Measurements from ENCODE around the gene CFAP100. TPM values are rescaled to one million over a fixed set of nuclear protein-coding genes. Genes with fewer than 3 reads are reported as not detected.
A peak's percentile ranks its signal among the peaks of the same experiment; 100 is the strongest.

CFAP100 gene
- total and polyA plus RNA-seq, 12 donors = not detected

DNA sequence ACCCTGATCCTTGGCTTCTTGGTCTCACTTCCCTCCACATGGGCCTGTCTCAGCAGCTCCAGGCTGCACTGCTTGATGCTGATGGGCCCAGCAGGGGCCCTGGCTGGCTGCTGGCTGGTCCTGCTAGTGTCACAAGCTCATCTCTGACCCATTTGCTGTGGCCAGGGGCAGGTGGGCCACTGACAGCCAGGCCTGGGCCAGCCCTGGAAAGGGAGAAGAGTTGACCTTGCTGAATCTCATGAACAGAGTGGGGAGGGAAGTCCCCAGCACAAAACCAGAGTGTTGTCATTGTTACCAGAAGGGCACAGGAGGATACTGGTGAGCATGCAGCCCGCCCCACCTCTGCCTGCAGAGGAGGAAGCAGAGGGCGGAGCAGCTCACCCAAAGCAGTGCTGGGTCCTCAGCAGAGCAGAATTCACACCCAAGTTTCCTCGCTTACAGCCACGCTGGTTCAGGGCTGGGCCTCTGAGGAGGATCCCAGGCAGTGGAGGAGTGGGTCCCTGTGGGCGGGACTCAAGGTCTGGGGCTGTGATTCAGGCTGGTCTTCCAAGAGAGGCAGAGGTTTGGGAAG lies 29.9 kb upstream of the CFAP100 start:
- H3K27me3 ChIP-seq = peaks cover 0 to 27% (median 5%) of the 10 kb centered on the region in 7 donors
- TF ChIP-seq, protein P1, sequence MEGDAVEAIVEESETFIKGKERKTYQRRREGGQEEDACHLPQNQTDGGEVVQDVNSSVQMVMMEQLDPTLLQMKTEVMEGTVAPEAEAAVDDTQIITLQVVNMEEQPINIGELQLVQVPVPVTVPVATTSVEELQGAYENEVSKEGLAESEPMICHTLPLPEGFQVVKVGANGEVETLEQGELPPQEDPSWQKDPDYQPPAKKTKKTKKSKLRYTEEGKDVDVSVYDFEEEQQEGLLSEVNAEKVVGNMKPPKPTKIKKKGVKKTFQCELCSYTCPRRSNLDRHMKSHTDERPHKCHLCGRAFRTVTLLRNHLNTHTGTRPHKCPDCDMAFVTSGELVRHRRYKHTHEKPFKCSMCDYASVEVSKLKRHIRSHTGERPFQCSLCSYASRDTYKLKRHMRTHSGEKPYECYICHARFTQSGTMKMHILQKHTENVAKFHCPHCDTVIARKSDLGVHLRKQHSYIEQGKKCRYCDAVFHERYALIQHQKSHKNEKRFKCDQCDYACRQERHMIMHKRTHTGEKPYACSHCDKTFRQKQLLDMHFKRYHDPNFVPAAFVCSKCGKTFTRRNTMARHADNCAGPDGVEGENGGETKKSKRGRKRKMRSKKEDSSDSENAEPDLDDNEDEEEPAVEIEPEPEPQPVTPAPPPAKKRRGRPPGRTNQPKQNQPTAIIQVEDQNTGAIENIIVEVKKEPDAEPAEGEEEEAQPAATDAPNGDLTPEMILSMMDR (IDR thresholded peaks at IDR 0.05) = no peak
- ATAC-seq (no peak), DNase-seq (no peak)
- H3K27ac ChIP-seq = no peak overlapping the region
- no peaks in the 10 kb centered on the region for H3K4me1 ChIP-seq
- no peak overlapping the region for H3K4me3 ChIP-seq
- WGBS, 2 donors = 87 to 92% methylated on average over 5 of the region's 5 CpGs
- intact Hi-C loops (cut with DNase I) = no loop called here
- no peaks in the 10 kb centered on the region for H3K9me3 ChIP-seq
- H3K36me3 ChIP-seq = no peaks in the 10 kb centered on the region

- Histone ChIP-seq H3K27me3 (peaks cover 0 to 19% (median 3%) of the 10 kb centered on the region in 7 donors), H3K4me1 (no peaks in the 10 kb centered on the region), H3K36me3 (no peaks in the 10 kb centered on the region), H3K9me3 (no peaks in the 10 kb centered on the region), H3K27ac (no peak overlapping the region), H3K4me3 (no peak overlapping the region)
- peak in 3 of 8 donors; percentile 13 to 52 (median 37) for ATAC-seq
- no peak for DNase-seq
- TF ChIP-seq, protein P1 (IDR thresholded peaks at IDR 0.05) = peak in 1 of 9 donors; percentile 15
- intact Hi-C loops (cut with DNase I) = no loop called here
- WGBS, 2 donors = 84% methylated on average over 11 of the region's 11 CpGs
Measured at GRCh38 chr3:126365351-126366277, 29.1 kb upstream of the CFAP100 start.

GRCh38 chr3:126367316-126367805 lies 27.3 kb upstream of the CFAP100 start:
- Histone ChIP-seq H3K27me3 (peaks cover 0 to 7% (median 0%) of the 10 kb centered on the region in 7 donors), H3K4me3 (no peak overlapping the region), H3K4me1 (peaks cover 0 to 2% (median 0%) of the 10 kb centered on the region in 9 donors), H3K27ac (no peak overlapping the region), H3K36me3 (no peaks in the 10 kb centered on the region), H3K9me3 (no peaks in the 10 kb centered on the region)
- TF ChIP-seq, protein P1 (IDR thresholded peaks at IDR 0.05) = no peak
- ATAC-seq = no peak
- DNase-seq = no peak
- intact Hi-C loops (cut with DNase I) = no loop called here
- WGBS, 2 donors = 94 to 95% methylated on average over 6 of the region's 6 CpGs

- 88 to 93% methylated on average over 2 of the region's 2 CpGs for WGBS, 2 donors
- intact Hi-C loops (cut with DNase I) = no loop called here
Measured at GRCh38 chr3:126369490-126369889, 25.2 kb upstream of the CFAP100 start.

More at GRCh38 chr3:126369490-126369889, 25.2 kb upstream of the CFAP100 start:
- no peaks in the 10 kb centered on the region for H3K9me3 ChIP-seq
- no peaks in the 10 kb centered on the region for H3K36me3 ChIP-seq
- H3K4me3 ChIP-seq = no peak overlapping the region
- ATAC-seq (no peak), DNase-seq (no peak)
- H3K4me1 ChIP-seq = peaks cover 0 to 21% (median 6%) of the 10 kb centered on the region in 9 donors
- TF ChIP-seq, protein P1 (IDR thresholded peaks at IDR 0.05) = no peak
- no peak overlapping the region for H3K27ac ChIP-seq
- no peaks in the 10 kb centered on the region for H3K27me3 ChIP-seq
